ENCODE results near the gene ALPG. TPM values are rescaled to one million over a fixed set of nuclear protein-coding genes. Genes with fewer than 3 reads are reported as not detected.

Gene ALPG
- total RNA-seq, 1 donor from 2014 or later = not detected

GRCh38 chr2:232459419-232460035 is 52.9 kb downstream of the ALPG start:
- DNase-seq = no peak

DNA sequence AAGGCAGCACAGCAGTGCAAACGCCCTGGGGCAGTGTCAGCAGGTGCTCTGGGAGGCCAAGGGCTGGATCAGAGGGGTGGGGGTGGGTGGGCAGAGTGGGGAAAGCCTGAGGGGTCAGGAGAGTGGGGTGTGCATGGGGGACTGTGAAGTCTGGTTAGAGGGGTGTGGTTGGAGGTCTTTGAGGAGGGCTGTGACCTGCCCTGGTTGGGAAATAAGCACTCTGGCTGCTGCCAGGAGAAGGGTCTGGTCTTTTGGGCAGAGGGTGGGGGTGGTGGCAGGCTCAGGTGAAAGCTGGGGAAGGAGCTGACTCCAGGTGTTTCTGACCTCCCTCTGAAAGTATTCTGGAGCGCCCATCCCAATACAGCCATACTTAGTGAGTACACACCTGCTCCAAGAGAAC is 53.5 kb downstream of the ALPG start:
- no peak for DNase-seq

Other genes with a start within 250 kb of the ALPG start
- gene ALPP, start 28.1 kb upstream of the ALPG start, total RNA-seq = not detected in 2 replicates
- gene ALPI, start 49.3 kb downstream of the ALPG start, total RNA-seq = not detected in 2 replicates
- gene ECEL1, start 81.0 kb downstream of the ALPG start, total RNA-seq = not detected in 2 replicates
- not detected in 2 replicates for gene PRSS56, start 113.5 kb downstream of the ALPG start, total RNA-seq
- not detected in 2 replicates for gene CHRND, start 119.3 kb downstream of the ALPG start, total RNA-seq
- gene CHRNG, start 132.8 kb downstream of the ALPG start, total RNA-seq = not detected in 2 replicates
- 1.3 and 1.5 TPM in 2 replicates for gene TIGD1, start 143.7 kb downstream of the ALPG start, total RNA-seq
- gene EIF4E2, start 143.8 kb downstream of the ALPG start, total RNA-seq = 102 and 112 TPM in 2 replicates
- gene EFHD1, start 226.8 kb downstream of the ALPG start, total RNA-seq = 0.14 and 0.17 TPM in 2 replicates